ENCODE results near the gene EXPH5. TPM values are rescaled to one million over a fixed set of nuclear protein-coding genes. Genes with fewer than 3 reads are reported as not detected.

EXPH5 gene
- total and polyA plus RNA-seq, 9 of the 15 experiments (the other 6 are each of a cell fraction or from before 2014, with no cell fraction given) = 1.3 to 8.5 (median 4.8) TPM

DNA sequence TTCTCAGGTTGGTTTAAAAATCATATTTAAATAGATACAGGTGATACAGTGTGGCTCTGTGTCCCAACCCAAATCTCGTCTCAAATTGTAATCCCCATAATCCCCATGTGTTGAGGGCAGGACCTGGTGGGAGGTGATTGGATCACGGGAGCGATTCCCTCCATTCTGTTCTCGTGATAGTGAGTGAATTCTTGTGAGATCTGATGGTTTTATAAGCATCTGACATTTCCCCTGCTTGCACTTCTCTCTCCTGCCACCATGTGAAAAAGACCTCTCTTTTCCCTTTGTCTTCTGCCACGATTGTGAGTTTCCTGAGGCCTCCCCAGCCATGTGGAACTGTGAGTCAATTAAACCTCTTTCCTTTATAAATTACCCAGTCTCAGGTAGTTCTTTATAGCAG lies 9.2 kb upstream of the EXPH5 start (continued):
- TF ChIP-seq, protein P1, sequence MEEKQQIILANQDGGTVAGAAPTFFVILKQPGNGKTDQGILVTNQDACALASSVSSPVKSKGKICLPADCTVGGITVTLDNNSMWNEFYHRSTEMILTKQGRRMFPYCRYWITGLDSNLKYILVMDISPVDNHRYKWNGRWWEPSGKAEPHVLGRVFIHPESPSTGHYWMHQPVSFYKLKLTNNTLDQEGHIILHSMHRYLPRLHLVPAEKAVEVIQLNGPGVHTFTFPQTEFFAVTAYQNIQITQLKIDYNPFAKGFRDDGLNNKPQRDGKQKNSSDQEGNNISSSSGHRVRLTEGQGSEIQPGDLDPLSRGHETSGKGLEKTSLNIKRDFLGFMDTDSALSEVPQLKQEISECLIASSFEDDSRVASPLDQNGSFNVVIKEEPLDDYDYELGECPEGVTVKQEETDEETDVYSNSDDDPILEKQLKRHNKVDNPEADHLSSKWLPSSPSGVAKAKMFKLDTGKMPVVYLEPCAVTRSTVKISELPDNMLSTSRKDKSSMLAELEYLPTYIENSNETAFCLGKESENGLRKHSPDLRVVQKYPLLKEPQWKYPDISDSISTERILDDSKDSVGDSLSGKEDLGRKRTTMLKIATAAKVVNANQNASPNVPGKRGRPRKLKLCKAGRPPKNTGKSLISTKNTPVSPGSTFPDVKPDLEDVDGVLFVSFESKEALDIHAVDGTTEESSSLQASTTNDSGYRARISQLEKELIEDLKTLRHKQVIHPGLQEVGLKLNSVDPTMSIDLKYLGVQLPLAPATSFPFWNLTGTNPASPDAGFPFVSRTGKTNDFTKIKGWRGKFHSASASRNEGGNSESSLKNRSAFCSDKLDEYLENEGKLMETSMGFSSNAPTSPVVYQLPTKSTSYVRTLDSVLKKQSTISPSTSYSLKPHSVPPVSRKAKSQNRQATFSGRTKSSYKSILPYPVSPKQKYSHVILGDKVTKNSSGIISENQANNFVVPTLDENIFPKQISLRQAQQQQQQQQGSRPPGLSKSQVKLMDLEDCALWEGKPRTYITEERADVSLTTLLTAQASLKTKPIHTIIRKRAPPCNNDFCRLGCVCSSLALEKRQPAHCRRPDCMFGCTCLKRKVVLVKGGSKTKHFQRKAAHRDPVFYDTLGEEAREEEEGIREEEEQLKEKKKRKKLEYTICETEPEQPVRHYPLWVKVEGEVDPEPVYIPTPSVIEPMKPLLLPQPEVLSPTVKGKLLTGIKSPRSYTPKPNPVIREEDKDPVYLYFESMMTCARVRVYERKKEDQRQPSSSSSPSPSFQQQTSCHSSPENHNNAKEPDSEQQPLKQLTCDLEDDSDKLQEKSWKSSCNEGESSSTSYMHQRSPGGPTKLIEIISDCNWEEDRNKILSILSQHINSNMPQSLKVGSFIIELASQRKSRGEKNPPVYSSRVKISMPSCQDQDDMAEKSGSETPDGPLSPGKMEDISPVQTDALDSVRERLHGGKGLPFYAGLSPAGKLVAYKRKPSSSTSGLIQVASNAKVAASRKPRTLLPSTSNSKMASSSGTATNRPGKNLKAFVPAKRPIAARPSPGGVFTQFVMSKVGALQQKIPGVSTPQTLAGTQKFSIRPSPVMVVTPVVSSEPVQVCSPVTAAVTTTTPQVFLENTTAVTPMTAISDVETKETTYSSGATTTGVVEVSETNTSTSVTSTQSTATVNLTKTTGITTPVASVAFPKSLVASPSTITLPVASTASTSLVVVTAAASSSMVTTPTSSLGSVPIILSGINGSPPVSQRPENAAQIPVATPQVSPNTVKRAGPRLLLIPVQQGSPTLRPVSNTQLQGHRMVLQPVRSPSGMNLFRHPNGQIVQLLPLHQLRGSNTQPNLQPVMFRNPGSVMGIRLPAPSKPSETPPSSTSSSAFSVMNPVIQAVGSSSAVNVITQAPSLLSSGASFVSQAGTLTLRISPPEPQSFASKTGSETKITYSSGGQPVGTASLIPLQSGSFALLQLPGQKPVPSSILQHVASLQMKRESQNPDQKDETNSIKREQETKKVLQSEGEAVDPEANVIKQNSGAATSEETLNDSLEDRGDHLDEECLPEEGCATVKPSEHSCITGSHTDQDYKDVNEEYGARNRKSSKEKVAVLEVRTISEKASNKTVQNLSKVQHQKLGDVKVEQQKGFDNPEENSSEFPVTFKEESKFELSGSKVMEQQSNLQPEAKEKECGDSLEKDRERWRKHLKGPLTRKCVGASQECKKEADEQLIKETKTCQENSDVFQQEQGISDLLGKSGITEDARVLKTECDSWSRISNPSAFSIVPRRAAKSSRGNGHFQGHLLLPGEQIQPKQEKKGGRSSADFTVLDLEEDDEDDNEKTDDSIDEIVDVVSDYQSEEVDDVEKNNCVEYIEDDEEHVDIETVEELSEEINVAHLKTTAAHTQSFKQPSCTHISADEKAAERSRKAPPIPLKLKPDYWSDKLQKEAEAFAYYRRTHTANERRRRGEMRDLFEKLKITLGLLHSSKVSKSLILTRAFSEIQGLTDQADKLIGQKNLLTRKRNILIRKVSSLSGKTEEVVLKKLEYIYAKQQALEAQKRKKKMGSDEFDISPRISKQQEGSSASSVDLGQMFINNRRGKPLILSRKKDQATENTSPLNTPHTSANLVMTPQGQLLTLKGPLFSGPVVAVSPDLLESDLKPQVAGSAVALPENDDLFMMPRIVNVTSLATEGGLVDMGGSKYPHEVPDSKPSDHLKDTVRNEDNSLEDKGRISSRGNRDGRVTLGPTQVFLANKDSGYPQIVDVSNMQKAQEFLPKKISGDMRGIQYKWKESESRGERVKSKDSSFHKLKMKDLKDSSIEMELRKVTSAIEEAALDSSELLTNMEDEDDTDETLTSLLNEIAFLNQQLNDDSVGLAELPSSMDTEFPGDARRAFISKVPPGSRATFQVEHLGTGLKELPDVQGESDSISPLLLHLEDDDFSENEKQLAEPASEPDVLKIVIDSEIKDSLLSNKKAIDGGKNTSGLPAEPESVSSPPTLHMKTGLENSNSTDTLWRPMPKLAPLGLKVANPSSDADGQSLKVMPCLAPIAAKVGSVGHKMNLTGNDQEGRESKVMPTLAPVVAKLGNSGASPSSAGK (IDR thresholded peaks at IDR 0.05) = 0 out of 2 replicates have a peak, but pooled peaks have one; percentile 18
- TF ChIP-seq CHD2 (IDR thresholded peaks at IDR 0.05; ENCODE audit: low read depth, low read length) = peak; percentile 81
